PC-9 (cell line): ENCODE results near the gene F12. TPM values are rescaled to one million over a fixed set of nuclear protein-coding genes. Genes with fewer than 3 reads are reported as not detected.
A peak's percentile ranks its signal among the peaks of the same experiment; 100 is the strongest.

Experiments
- BruUV-seq: library from RNA; stranded (reverse); fragments of 400-500 nt; replicated peaks from 2 replicates; lab custom pipeline; 2021; lab: Mats Ljungman, UMichigan
- CTCF ChIA-PET: fragments of 300-600 bp; sonication (Branson Sonifier 250); formaldehyde crosslinking; loops from one replicate; lab custom pipeline; 2022; ENCODE audit warnings: antibody characterized with exemption; lab: Charles Lee
- POLR2A ChIA-PET: fragments of 300-600 bp; sonication (Branson Sonifier 250); formaldehyde crosslinking; loops from one replicate; lab custom pipeline; 2022; ENCODE audit warnings: antibody characterized with exemption; ENCODE audit not compliant: unreplicated experiment; lab: Charles Lee
- DNase-seq, 2 experiments: peaks; one replicate each; pipeline versions ENCODE4 v3.0.0 to v3.0.0-alpha.2; 2015 to 2022; ENCODE audit warnings: mixed read lengths in 1 of 2
- H2AFZ ChIP-seq: fragments of 200-600 bp; sonication (generic); 2 replicates; pipeline ENCODE4 v1.8.1; 2017; ENCODE audit warnings: antibody characterized with exemption
- H3F3A ChIP-seq: fragments of 200-600 bp; sonication (generic); 2 replicates; pipeline ENCODE4 v1.8.1; 2017; ENCODE audit warnings: antibody characterized with exemption, mild to moderate bottlenecking, low read depth; ENCODE audit not compliant: insufficient read depth
- H3K27ac ChIP-seq: fragments of 200-600 bp; sonication (generic); 2 replicates; pipeline ENCODE4 v1.6.1; 2016; ENCODE audit warnings: mixed run types
- H3K27me3 ChIP-seq: fragments of 200-600 bp; sonication (generic); 2 replicates; pipeline ENCODE4 v1.6.1; 2016; ENCODE audit warnings: low read depth, mixed run types; ENCODE audit not compliant: insufficient read depth
- H3K36me3 ChIP-seq: fragments of 200-600 bp; sonication (generic); 2 replicates; pipeline ENCODE4 v1.6.1; 2016; ENCODE audit warnings: low read depth, mixed run types
- H3K4me1 ChIP-seq: fragments of 200-600 bp; sonication (generic); replicated peaks from 2 replicates; pipeline ENCODE4 v1.6.1; 2016; ENCODE audit warnings: mixed run types; ENCODE audit not compliant: insufficient read depth
- H3K4me2 ChIP-seq: fragments of 200-600 bp; sonication (generic); 2 replicates; pipeline ENCODE4 v1.6.1; 2017; ENCODE audit warnings: mixed run types
- H3K4me3 ChIP-seq: fragments of 200-600 bp; sonication (generic); 2 replicates; pipeline ENCODE4 v1.6.1; 2016; ENCODE audit warnings: mixed run types
- H3K79me2 ChIP-seq: fragments of 200-600 bp; sonication (generic); 2 replicates; pipeline ENCODE4 v1.6.1; 2017; ENCODE audit warnings: low read depth, mixed run types
- H3K9me2 ChIP-seq: fragments of 200-600 bp; sonication (generic); 2 replicates; pipeline ENCODE4 v1.8.1; 2017; ENCODE audit warnings: mild to moderate bottlenecking; ENCODE audit not compliant: insufficient read depth
- H3K9me3 ChIP-seq: fragments of 200-600 bp; sonication (generic); 2 replicates; pipeline ENCODE4 v1.8.1; 2016; ENCODE audit warnings: low read depth; ENCODE audit not compliant: insufficient read depth
- H4K20me1 ChIP-seq: fragments of 200-600 bp; sonication (generic); 2 replicates; pipeline ENCODE4 v1.8.1; 2017; ENCODE audit not compliant: insufficient read depth
- CTCF ChIP-seq: fragments of 200-600 bp; sonication (generic); conservative IDR thresholded peaks from 2 replicates; pipeline ENCODE4 v1.6.1; 2017; ENCODE audit warnings: mixed run types, antibody characterized with exemption, mild to moderate bottlenecking, moderate library complexity
- EZH2 ChIP-seq: fragments of 200-600 bp; sonication (generic); IDR thresholded peaks from 2 replicates; pipeline ENCODE4 v1.8.0; 2017; ENCODE audit warnings: antibody characterized with exemption, low read depth
- intact Hi-C: fragments of 100-400 bp; cut with micrococcal nuclease; formaldehyde crosslinking; loops from one replicate; pipeline ENCODE4 v1.10.0; 2022; ENCODE audit not compliant: unreplicated experiment
- total RNA-seq: library from RNA; stranded (reverse); gene quantifications from 2 replicates; pipeline ENCODE4 v1.2.3, GENCODE V29; 2021

Gene F12
- total RNA-seq, 1 experiment from 2014 or later = 14.5 TPM

GRCh38 chr5:177442066-177442826 lies 32.9 kb upstream of the F12 start:
- Histone ChIP-seq H3K4me2 (no peak overlapping the region), H3K4me1 (0 out of 2 replicates have a peak, but pooled peaks cover 4% of the 10 kb centered on the region), H2AFZ (no peak overlapping the region), H3K9me2 (no peaks in the 10 kb centered on the region), H3K27me3 (no peaks in the 10 kb centered on the region), H3K4me3 (no peak overlapping the region), H3F3A (peaks cover 58% of the 10 kb centered on the region), H3K79me2 (peaks cover 19% of the 10 kb centered on the region), H3K9me3 (no peaks in the 10 kb centered on the region), H4K20me1 (peaks cover 22% of the 10 kb centered on the region), H3K36me3 (no peaks in the 10 kb centered on the region; the same call in 1 of the 2 replicates), H3K27ac (no peak overlapping the region)
- POLR2A ChIA-PET = no interaction called here
- CTCF ChIA-PET = no interaction called here
- TF ChIP-seq CTCF (no peak), EZH2 (no peak)
- DNase-seq = peak in 1 of 2 experiments; percentile 1
- BruUV-seq = no TSS peak
- intact Hi-C loops = no loop called here

GRCh38 chr5:177440990-177441780 lies 31.8 kb upstream of the F12 start:
- Histone ChIP-seq H3K9me2 (no peaks in the 10 kb centered on the region), H3K79me2 (peaks cover 16% of the 10 kb centered on the region), H3F3A (peaks cover 66% of the 10 kb centered on the region), H3K9me3 (no peaks in the 10 kb centered on the region), H3K27ac (no peak overlapping the region), H4K20me1 (peaks cover 20% of the 10 kb centered on the region), H3K36me3 (no peaks in the 10 kb centered on the region; the same call in 1 of the 2 replicates), H3K27me3 (no peaks in the 10 kb centered on the region), H3K4me3 (no peak overlapping the region), H3K4me1 (0 out of 2 replicates have a peak, but pooled peaks cover 3% of the 10 kb centered on the region), H2AFZ (no peak overlapping the region), H3K4me2 (no peak overlapping the region)
- CTCF ChIA-PET = no interaction called here
- no TSS peak for BruUV-seq
- no peak for DNase-seq
- TF ChIP-seq CTCF = no peak
- no peak for TF ChIP-seq EZH2
- intact Hi-C loops = no loop called here
- POLR2A ChIA-PET = no interaction called here

GRCh38 chr5:177440211-177440989 lies 31.0 kb upstream of the F12 start:
- TF ChIP-seq CTCF (no peak), EZH2 (no peak)
- intact Hi-C loops = no loop called here

More at GRCh38 chr5:177440211-177440989, 31.0 kb upstream of the F12 start:
- POLR2A ChIA-PET = no interaction called here
- Histone ChIP-seq H3K9me3 (no peaks in the 10 kb centered on the region), H3K4me3 (no peak overlapping the region), H3F3A (peaks cover 61% of the 10 kb centered on the region), H3K36me3 (no peaks in the 10 kb centered on the region; the same call in 1 of the 2 replicates), H3K27me3 (no peaks in the 10 kb centered on the region), H3K79me2 (peaks cover 8% of the 10 kb centered on the region), H3K4me1 (no peaks in the 10 kb centered on the region), H3K27ac (no peak overlapping the region), H4K20me1 (peaks cover 14% of the 10 kb centered on the region), H3K4me2 (no peak overlapping the region), H3K9me2 (no peaks in the 10 kb centered on the region), H2AFZ (no peak overlapping the region)
- CTCF ChIA-PET = no interaction called here
- no TSS peak for BruUV-seq
- peak in 1 of 2 experiments; percentile 30 for DNase-seq
